Endothelial cell of umbilical vein (primary cell): ENCODE results near the gene ZNF800. TPM values are rescaled to one million over a fixed set of nuclear protein-coding genes. Genes with fewer than 3 reads are reported as not detected.

ENCODE experiments used
- BruUV-seq: library from RNA; stranded (reverse); fragments of 400-500 nt; replicated peaks from 2 replicates; lab custom pipeline; 2021; lab: Mats Ljungman, UMichigan
- CTCF ChIA-PET: fragments of 300-600, 350-600 bp; sonication (Branson Sonifier 250); formaldehyde crosslinking; loops from one replicate; lab custom pipeline; 2021; ENCODE audit warnings: antibody characterized with exemption, inconsistent platforms; lab: Charles Lee
- POLR2A ChIA-PET: fragments of 300-600, 350-600 bp; sonication (Branson Sonifier 250); formaldehyde crosslinking; loops from one replicate; lab custom pipeline; 2021; ENCODE audit warnings: antibody characterized with exemption, inconsistent platforms; lab: Charles Lee
- DNase-seq: peaks from one replicate; pipeline ENCODE4 v3.0.0-alpha.2; 2011; ENCODE audit warnings: low read depth, low spot score
- FAIRE-seq: peaks from 2 replicates; lab custom pipeline; 2011; peaks lifted over from hg19 to GRCh38; lab: Jason Lieb, UNC
- H2AFZ ChIP-seq: 2 replicates; pipeline ENCODE4 v1.6.0; 2012; ENCODE audit warnings: low read depth, low read length, control low read depth, inconsistent platforms
- H3K27ac ChIP-seq: 2 replicates; pipeline ENCODE4 v1.5.1; 2011; ENCODE audit warnings: low read depth, mild to moderate bottlenecking, control low read depth, low read length, moderate library complexity; ENCODE audit not compliant: insufficient read depth
- H3K27me3 ChIP-seq, 2 experiments: 2 replicates each; pipeline versions ENCODE4 v1.6.0 to v1.6.1; 2011; ENCODE audit warnings: low read length in 2 of 2, mixed read lengths in 1 of 2; ENCODE audit not compliant: control insufficient read depth in 2 of 2, insufficient read depth in 2 of 2
- H3K36me3 ChIP-seq, 2 experiments: 2 replicates in 1 of 2; 3 replicates in 1 of 2; pipeline ENCODE4 v1.5.1; 2011; ENCODE audit warnings: low read length in 2 of 2, mild to moderate bottlenecking in 1 of 2, moderate library complexity in 1 of 2; ENCODE audit not compliant: control insufficient read depth in 2 of 2, insufficient read depth in 2 of 2; ENCODE audit errors: extremely low read depth in 1 of 2
- H3K4me1 ChIP-seq: 3 replicates; pipeline ENCODE4 v1.5.1; 2011; ENCODE audit warnings: mild to moderate bottlenecking, low read length; ENCODE audit not compliant: control insufficient read depth, insufficient read depth; ENCODE audit errors: extremely low read depth
- H3K4me2 ChIP-seq: 2 replicates; pipeline ENCODE4 v1.6.1; 2011; ENCODE audit warnings: low read length, control low read depth, mixed read lengths; ENCODE audit not compliant: insufficient read depth
- H3K4me3 ChIP-seq, 3 experiments: fragments of 200-600 bp in 1 of 3; sonication (generic), shearing (Covaris generic) in 1 of 3; replicated peaks in 1 of 3; 2 replicates each; pipeline ENCODE4 v1.5.1; 2011 to 2016; ENCODE audit warnings: control low read depth in 3 of 3, low read length in 3 of 3, mild to moderate bottlenecking in 2 of 3, inconsistent platforms in 1 of 3, low read depth in 1 of 3, moderate library complexity in 1 of 3; ENCODE audit not compliant: insufficient read depth in 1 of 3
- H3K79me2 ChIP-seq: 2 replicates; pipeline ENCODE4 v1.6.0; 2012; ENCODE audit warnings: low read length, inconsistent platforms; ENCODE audit not compliant: control insufficient read depth, insufficient read depth
- H3K9ac ChIP-seq: replicated peaks from 2 replicates; pipeline ENCODE3; 2011; ENCODE audit warnings: low read length, control low read depth; ENCODE audit not compliant: insufficient read depth; ENCODE audit errors: extremely low read depth
- H3K9me1 ChIP-seq: replicated peaks from 3 replicates; pipeline ENCODE4 v1.6.0; 2011; ENCODE audit warnings: mild to moderate bottlenecking, low read length; ENCODE audit not compliant: control insufficient read depth, insufficient read depth; ENCODE audit errors: extremely low read depth
- H3K9me3 ChIP-seq: replicated peaks from 2 replicates; pipeline ENCODE4 v1.5.1; 2012; ENCODE audit warnings: low read length, inconsistent platforms; ENCODE audit not compliant: control insufficient read depth, insufficient read depth
- H4K20me1 ChIP-seq: replicated peaks from 2 replicates; pipeline ENCODE3; 2011; ENCODE audit warnings: mild to moderate bottlenecking, low read length; ENCODE audit not compliant: control insufficient read depth, insufficient read depth; ENCODE audit errors: extremely low read depth
- CTCF ChIP-seq, 2 donors: IDR thresholded peaks; 1 replicate in 1 of 2; 2 replicates in 1 of 2; pipeline ENCODE4 v1.5.1; 2011; ENCODE audit warnings: low read length in 2 of 2, mild to moderate bottlenecking in 2 of 2, moderate library complexity in 2 of 2, control low read depth in 1 of 2, inconsistent platforms in 1 of 2, low read depth in 1 of 2; ENCODE audit not compliant: insufficient read depth in 1 of 2; ENCODE audit errors: extremely low read depth in 1 of 2
- EZH2 ChIP-seq: IDR thresholded peaks from 2 replicates; pipeline ENCODE4 v1.6.1; 2012; ENCODE audit warnings: borderline replicate concordance, low read depth, mild to moderate bottlenecking, moderate library complexity, low read length, inconsistent platforms; ENCODE audit not compliant: severe bottlenecking
- FOS ChIP-seq: IDR thresholded peaks from 2 replicates; pipeline ENCODE4 v1.6.1; 2011; ENCODE audit warnings: mild to moderate bottlenecking, low read length, moderate library complexity, borderline replicate concordance; ENCODE audit not compliant: insufficient read depth
- GATA2 ChIP-seq: IDR thresholded peaks from 2 replicates; pipeline ENCODE4 v1.7.0; 2011; ENCODE audit warnings: low read depth, mild to moderate bottlenecking, moderate library complexity, mixed read lengths, low read length; ENCODE audit not compliant: insufficient read length, insufficient read depth
- JUN ChIP-seq: IDR thresholded peaks from 2 replicates; pipeline ENCODE4 v1.6.1; 2011; ENCODE audit warnings: borderline replicate concordance, low read depth; ENCODE audit not compliant: insufficient read length, insufficient read depth
- MAX ChIP-seq: IDR thresholded peaks from 2 replicates; pipeline ENCODE4 v1.6.1; 2011; ENCODE audit not compliant: insufficient read depth, insufficient read length
- MYC ChIP-seq: IDR thresholded peaks from one replicate; pipeline ENCODE4 v1.6.1; 2011; ENCODE audit warnings: mild to moderate bottlenecking, low read depth, low read length
- POLR2A ChIP-seq: IDR thresholded peaks from 2 replicates; pipeline ENCODE4 v1.6.1; 2012; ENCODE audit warnings: low read depth, mild to moderate bottlenecking, control low read depth, low read length
- POLR2AphosphoS5 ChIP-seq: IDR thresholded peaks from 2 replicates; pipeline ENCODE4 v1.6.1; 2012; ENCODE audit warnings: low read depth, mild to moderate bottlenecking, control low read depth, low read length, moderate library complexity; ENCODE audit not compliant: insufficient read depth
- dilution Hi-C: fragments of 300-500 bp; cut with MboI; formaldehyde crosslinking; loops from one replicate; pipeline ENCODE4 v1.15.0; 2019; ENCODE audit warnings: low sequenced_read_pairs; ENCODE audit not compliant: extremely low pct_ligation_motif_present
- intact Hi-C: fragments of 100-400 bp; cut with micrococcal nuclease; formaldehyde crosslinking; loops from one replicate; pipeline ENCODE4 v1.10.0; 2022
- polyA plus RNA-seq, 4 experiments: library from polyadenylated mRNA; depleted of rRNA in 3 of 4; stranded (reverse) in 3 of 4; unstranded in 1 of 4; fragments of >200 nt; gene quantifications; 2 replicates each; pipeline versions ENCODE4 v1.2.1 to v1.2.3, GENCODE V29; 2011 to 2012; ENCODE audit warnings: missing spikeins in 1 of 4
- total RNA-seq: library from RNA; stranded (reverse); gene quantifications from 2 replicates; pipeline ENCODE4 v1.2.3, GENCODE V29; 2021

Gene ZNF800
- total and polyA plus RNA-seq, 2 donors (not counting 3 experiments of a cell fraction or from before 2014, with no cell fraction given): 10.9 to 35.4 TPM

GRCh38 chr7:127417346-127417745 lies 24.8 kb upstream of the ZNF800 start:
- CTCF ChIA-PET: no interaction called here
- dilution Hi-C loops: no loop called here
- no TSS peak for BruUV-seq

More at GRCh38 chr7:127417346-127417745, 24.8 kb upstream of the ZNF800 start:
- no peak overlapping the region for H3K4me2 ChIP-seq
- DNase-seq (no peak), FAIRE-seq (no peak)
- no peaks in the 10 kb centered on the region for H3K4me1 ChIP-seq
- H3K9me3 ChIP-seq: no peaks in the 10 kb centered on the region
- peaks cover 3 to 10% of the 10 kb centered on the region in 2 experiments for H3K27me3 ChIP-seq
- H3K9me1 ChIP-seq: no peaks in the 10 kb centered on the region
- no peak overlapping the region for H3K9ac ChIP-seq
- no peaks in the 10 kb centered on the region for H4K20me1 ChIP-seq
- H3K36me3 ChIP-seq: no peaks in the 10 kb centered on the region
- no peak overlapping the region for H2AFZ ChIP-seq
- no peak overlapping the region for H3K27ac ChIP-seq
- H3K79me2 ChIP-seq: no peaks in the 10 kb centered on the region
- POLR2A ChIA-PET: no interaction called here
- no peak overlapping the region for H3K4me3 ChIP-seq
- TF ChIP-seq POLR2AphosphoS5 (no peak), FOS (no peak), JUN (no peak), MYC (no peak), MAX (no peak), POLR2A (no peak), CTCF (IDR thresholded peaks at IDR 0.05; ENCODE audit: extremely low read depth in 1 of 2, insufficient read depth in 1 of 2, low read depth in 1 of 2, low read length in 2 of 2) (no peak), EZH2 (no peak), GATA2 (no peak)
- intact Hi-C loops: no loop called here
